ENCODE results near the gene ZDHHC24.

ZDHHC24 gene

GRCh38 chr11:66475349-66476172, 70.3 kb downstream of the ZDHHC24 start:
- DNase-seq (ENCODE audit: low read depth in 2 of 2): no peak
- H3K4me3 ChIP-seq (replicated peaks in 1 of 2; ENCODE audit: low read depth in 2 of 2, low read length in 2 of 2): no peak overlapping the region
- no peak for TF ChIP-seq CTCF (IDR thresholded peaks at IDR 0.05; ENCODE audit: low read depth, low read length)

GRCh38 chr11:66473608-66474515, 72.0 kb downstream of the ZDHHC24 start:
- H3K4me3 ChIP-seq (replicated peaks in 1 of 2; ENCODE audit: low read depth in 2 of 2, low read length in 2 of 2): no peak overlapping the region
- no peak for TF ChIP-seq CTCF (IDR thresholded peaks at IDR 0.05; ENCODE audit: low read depth, low read length)
- DNase-seq (ENCODE audit: low read depth in 2 of 2): no peak

- no peak overlapping the region for H3K4me3 ChIP-seq (replicated peaks in 1 of 2; ENCODE audit: low read depth in 2 of 2, low read length in 2 of 2)
- TF ChIP-seq CTCF (IDR thresholded peaks at IDR 0.05; ENCODE audit: low read depth, low read length): no peak
- DNase-seq (ENCODE audit: low read depth in 2 of 2): no peak
Measured at GRCh38 chr11:66473167-66473566, 72.7 kb downstream of the ZDHHC24 start.

GRCh38 chr11:66472054-66472453, 73.8 kb downstream of the ZDHHC24 start:
- no peak overlapping the region for H3K4me3 ChIP-seq (replicated peaks in 1 of 2; ENCODE audit: low read depth in 2 of 2, low read length in 2 of 2)
- TF ChIP-seq CTCF (IDR thresholded peaks at IDR 0.05; ENCODE audit: low read depth, low read length): no peak
- no peak for DNase-seq (ENCODE audit: low read depth in 2 of 2)

- H3K4me3 ChIP-seq (replicated peaks in 1 of 2; ENCODE audit: low read depth in 2 of 2, low read length in 2 of 2): no peak overlapping the region
- DNase-seq (ENCODE audit: low read depth in 2 of 2): no peak
- no peak for TF ChIP-seq CTCF (IDR thresholded peaks at IDR 0.05; ENCODE audit: low read depth, low read length)
Measured at GRCh38 chr11:66471142-66471541, 74.7 kb downstream of the ZDHHC24 start.
